HUDEP-2 (cell line): ENCODE results near the gene KNDC1.
"Not testable (repeated sequence)": the region's sequence is repeated elsewhere in the genome, so short reads cannot be mapped to it uniquely, and the experiment has no call there.

Experiments used
- DNase-seq, 76 experiments: peaks; one replicate each; lab custom pipeline; 2025; ENCODE audit not compliant: unreplicated experiment in 76 of 76; lab: John Stamatoyannopoulos, UW

Gene KNDC1

GRCh38 chr10:133161486-133162109 is 1.6 kb downstream of the KNDC1 start:
- no peak for DNase-seq

- DNase-seq = no peak
Observed at GRCh38 chr10:133162178-133162909, 2.3 kb downstream of the KNDC1 start.

- DNase-seq = no peak
Observed at GRCh38 chr10:133162910-133163856, 3.2 kb downstream of the KNDC1 start.

GRCh38 chr10:133163889-133164815 is 4.1 kb downstream of the KNDC1 start:
- no peak for DNase-seq

- no peak for DNase-seq
Observed at GRCh38 chr10:133164816-133165555, 5.0 kb downstream of the KNDC1 start.

GRCh38 chr10:133165556-133166503 is 5.8 kb downstream of the KNDC1 start:
- DNase-seq = no peak

- no peak for DNase-seq
Observed at GRCh38 chr10:133166504-133166827, 6.4 kb downstream of the KNDC1 start.

GRCh38 chr10:133166828-133167692 is 7.0 kb downstream of the KNDC1 start:
- no peak for DNase-seq

- no peak for DNase-seq
Observed at GRCh38 chr10:133167693-133168616, 7.9 kb downstream of the KNDC1 start.

GRCh38 chr10:133168617-133169031 is 8.6 kb downstream of the KNDC1 start:
- DNase-seq = no peak

GRCh38 chr10:133169173-133169947 is 9.3 kb downstream of the KNDC1 start:
- DNase-seq = no peak

- DNase-seq = no peak
Observed at GRCh38 chr10:133170092-133170491, 10.1 kb downstream of the KNDC1 start.

- DNase-seq = no peak
Observed at GRCh38 chr10:133173860-133174640, 14.0 kb downstream of the KNDC1 start.

- DNase-seq = no peak
Observed at GRCh38 chr10:133174689-133175263, 14.8 kb downstream of the KNDC1 start.

- DNase-seq = not testable (repeated sequence)
Observed at GRCh38 chr10:133175624-133176023, 15.6 kb downstream of the KNDC1 start.
